ENCODE measurements around the gene PTGFRN. TPM values are rescaled to one million over a fixed set of nuclear protein-coding genes. Genes with fewer than 3 reads are reported as not detected.

The PTGFRN gene
- total RNA-seq, 1 experiment from 2014 or later: 57.4 TPM

GRCh38 chr1:116919802-116920201 is 10.1 kb downstream of the PTGFRN start:
- no peaks in the 10 kb centered on the region for H3K9me3 ChIP-seq (ENCODE audit: low read length)
- H3K27me3 ChIP-seq (ENCODE audit: low read length): no peaks in the 10 kb centered on the region
- H3K9ac ChIP-seq (ENCODE audit: low read length): no peak overlapping the region
- TF ChIP-seq EZH2phosphoT487 (IDR thresholded peaks at IDR 0.05; ENCODE audit: borderline replicate concordance, low read length): no peak
- no peak for TF ChIP-seq EZH2 (IDR thresholded peaks at IDR 0.05; ENCODE audit: low read length, unreplicated experiment)
- 0 out of 2 replicates have a peak, but pooled peaks have one; percentile 18 for TF ChIP-seq CTCF (conservative IDR thresholded peaks at IDR 0.05; ENCODE audit: low read depth, low read length)
- no peaks in the 10 kb centered on the region for H3K9me2 ChIP-seq (replicated peaks; ENCODE audit: low read length)
- intact Hi-C loops (cut with micrococcal nuclease): no loop called here
- H3K27ac ChIP-seq (ENCODE audit: low read length): peak overlapping the region; percentile 27
- H3K4me1 ChIP-seq (ENCODE audit: insufficient read depth, low read length): peaks cover 42% of the 10 kb centered on the region
- CTCF ChIA-PET: no interaction called here
- no peak for DNase-seq
- peak overlapping the region; percentile 9 for H3K4me2 ChIP-seq (ENCODE audit: low read length)
- no peak for ATAC-seq
- H3K79me2 ChIP-seq (ENCODE audit: low read length): peaks cover 88% of the 10 kb centered on the region
- H3F3A ChIP-seq (ENCODE audit: low read length, unreplicated experiment): no peaks in the 10 kb centered on the region
- H2AFZ ChIP-seq (ENCODE audit: low read length): no peak overlapping the region
- no peaks in the 10 kb centered on the region for H4K20me1 ChIP-seq (ENCODE audit: low read length)
- no peak overlapping the region for H3K4me3 ChIP-seq (ENCODE audit: low read length)
- no peaks in the 10 kb centered on the region for H3K36me3 ChIP-seq (ENCODE audit: low read depth, low read length)
- POLR2A ChIA-PET (ENCODE audit: unreplicated experiment): no interaction called here
- BruUV-seq (replicated peaks): no TSS peak

GRCh38 chr1:116920211-116920610 is 10.5 kb downstream of the PTGFRN start:
- peaks cover 38% of the 10 kb centered on the region for H3K4me1 ChIP-seq (ENCODE audit: insufficient read depth, low read length)
- H3K9ac ChIP-seq (ENCODE audit: low read length): no peak overlapping the region
- H3K4me2 ChIP-seq (ENCODE audit: low read length): peak overlapping the region; percentile 9
- intact Hi-C loops (cut with micrococcal nuclease): no loop called here
- TF ChIP-seq EZH2phosphoT487 (IDR thresholded peaks at IDR 0.05; ENCODE audit: borderline replicate concordance, low read length) (no peak), EZH2 (IDR thresholded peaks at IDR 0.05; ENCODE audit: low read length, unreplicated experiment) (no peak), CTCF (conservative IDR thresholded peaks at IDR 0.05; ENCODE audit: low read depth, low read length) (no peak)
- H3K27me3 ChIP-seq (ENCODE audit: low read length): no peaks in the 10 kb centered on the region
- no peaks in the 10 kb centered on the region for H3K36me3 ChIP-seq (ENCODE audit: low read depth, low read length)
- H3K79me2 ChIP-seq (ENCODE audit: low read length): peaks cover 84% of the 10 kb centered on the region
- no peak overlapping the region for H3K4me3 ChIP-seq (ENCODE audit: low read length)
- no peaks in the 10 kb centered on the region for H3F3A ChIP-seq (ENCODE audit: low read length, unreplicated experiment)
- no peaks in the 10 kb centered on the region for H3K9me2 ChIP-seq (replicated peaks; ENCODE audit: low read length)
- H3K9me3 ChIP-seq (ENCODE audit: low read length): no peaks in the 10 kb centered on the region
- DNase-seq (peak; percentile 30), ATAC-seq (no peak)
- CTCF ChIA-PET: no interaction called here
- POLR2A ChIA-PET (ENCODE audit: unreplicated experiment): no interaction called here
- no peaks in the 10 kb centered on the region for H4K20me1 ChIP-seq (ENCODE audit: low read length)
- BruUV-seq (replicated peaks): no TSS peak
- no peak overlapping the region for H2AFZ ChIP-seq (ENCODE audit: low read length)
- H3K27ac ChIP-seq (ENCODE audit: low read length): peak overlapping the region; percentile 27

- no TSS peak for BruUV-seq (replicated peaks)
- no peak overlapping the region for H2AFZ ChIP-seq (ENCODE audit: low read length)
- H3K27ac ChIP-seq (ENCODE audit: low read length): no peak overlapping the region
- intact Hi-C loops (cut with micrococcal nuclease): no loop called here
- H3K9me3 ChIP-seq (ENCODE audit: low read length): no peaks in the 10 kb centered on the region
- TF ChIP-seq CTCF (conservative IDR thresholded peaks at IDR 0.05; ENCODE audit: low read depth, low read length) (no peak), EZH2 (IDR thresholded peaks at IDR 0.05; ENCODE audit: low read length, unreplicated experiment) (no peak), EZH2phosphoT487 (IDR thresholded peaks at IDR 0.05; ENCODE audit: borderline replicate concordance, low read length) (no peak)
- H3K4me3 ChIP-seq (ENCODE audit: low read length): no peak overlapping the region
- ChIA-PET CTCF (no interaction called here), POLR2A (ENCODE audit: unreplicated experiment) (no interaction called here)
- peaks cover 34% of the 10 kb centered on the region for H3K4me1 ChIP-seq (ENCODE audit: insufficient read depth, low read length)
- no peak overlapping the region for H3K4me2 ChIP-seq (ENCODE audit: low read length)
- no peak overlapping the region for H3K9ac ChIP-seq (ENCODE audit: low read length)
- no peak for DNase-seq
- no peaks in the 10 kb centered on the region for H3K9me2 ChIP-seq (replicated peaks; ENCODE audit: low read length)
- no peaks in the 10 kb centered on the region for H3F3A ChIP-seq (ENCODE audit: low read length, unreplicated experiment)
- no peaks in the 10 kb centered on the region for H3K36me3 ChIP-seq (ENCODE audit: low read depth, low read length)
- peaks cover 72% of the 10 kb centered on the region for H3K79me2 ChIP-seq (ENCODE audit: low read length)
- no peak for ATAC-seq
- H4K20me1 ChIP-seq (ENCODE audit: low read length): no peaks in the 10 kb centered on the region
- no peaks in the 10 kb centered on the region for H3K27me3 ChIP-seq (ENCODE audit: low read length)
These were observed 11.7 kb downstream of the PTGFRN start for GRCh38 chr1:116921301-116921885.
